A673 (cell line): ENCODE measurements around the gene PADI3. TPM values are rescaled to one million over a fixed set of nuclear protein-coding genes. Genes with fewer than 3 reads are reported as not detected.

Experiments used
- BruUV-seq: library from RNA; stranded (reverse); fragments of 400-500 nt; replicated peaks from 2 replicates; lab custom pipeline; 2021; lab: Mats Ljungman, UMichigan
- CTCF ChIA-PET: fragments of 300-600 bp; sonication (Branson Sonifier 250); formaldehyde crosslinking; loops from one replicate; lab custom pipeline; 2022; ENCODE audit warnings: antibody characterized with exemption; lab: Charles Lee
- POLR2A ChIA-PET: fragments of 300-600 bp; sonication (Branson Sonifier 250); formaldehyde crosslinking; loops from one replicate; lab custom pipeline; 2022; ENCODE audit warnings: antibody characterized with exemption; ENCODE audit not compliant: low non-redundant PET; lab: Charles Lee
- DNase-seq: peaks from one replicate; pipeline ENCODE4 v3.0.0-alpha.2; 2015; ENCODE audit warnings: low spot score
- H3K27ac ChIP-seq: fragments of 200-600 bp; sonication (generic); 2 replicates; pipeline ENCODE4 v1.5.1; 2016; ENCODE audit warnings: mixed run types, low read depth, mild to moderate bottlenecking, mixed read lengths, antibody characterized with exemption, low read length; ENCODE audit not compliant: poor library complexity, severe bottlenecking
- H3K27me3 ChIP-seq: fragments of 200-600 bp; sonication (generic); replicated peaks from 2 replicates; pipeline ENCODE4 v1.6.1; 2017; ENCODE audit warnings: mixed run types, low read depth, mild to moderate bottlenecking, mixed read lengths, antibody characterized with exemption, low read length; ENCODE audit not compliant: insufficient read depth, poor library complexity
- H3K36me3 ChIP-seq: fragments of 200-600 bp; sonication (generic); 2 replicates; pipeline ENCODE4 v1.6.1; 2016; ENCODE audit warnings: mixed run types, mild to moderate bottlenecking, mixed read lengths, antibody characterized with exemption, low read length; ENCODE audit not compliant: insufficient read depth, poor library complexity, severe bottlenecking
- H3K4me1 ChIP-seq: fragments of 200-600 bp; sonication (generic); 2 replicates; pipeline ENCODE4 v1.6.1; 2017; ENCODE audit warnings: mixed run types, mild to moderate bottlenecking, mixed read lengths, antibody characterized with exemption, low read length; ENCODE audit not compliant: insufficient read depth, poor library complexity, severe bottlenecking
- H3K4me3 ChIP-seq: fragments of 200-600 bp; sonication (generic); 2 replicates; pipeline ENCODE4 v1.5.1; 2016; ENCODE audit warnings: low read depth, mixed run types, mild to moderate bottlenecking, mixed read lengths, low read length; ENCODE audit not compliant: poor library complexity, severe bottlenecking
- H3K9me3 ChIP-seq: fragments of 200-600 bp; sonication (generic); 2 replicates; pipeline ENCODE4 v1.6.1; 2016; ENCODE audit warnings: mixed run types, low read depth, mild to moderate bottlenecking, mixed read lengths, antibody characterized with exemption, low read length; ENCODE audit not compliant: poor library complexity, severe bottlenecking
- CTCF ChIP-seq: fragments of 300-800, 200-600 bp; sonication (generic); conservative IDR thresholded peaks from 2 replicates; pipeline ENCODE4 v1.5.1; 2017; ENCODE audit warnings: low read depth, mild to moderate bottlenecking, antibody characterized with exemption, low read length, moderate library complexity, mixed read lengths
- EZH2 ChIP-seq: fragments of 200-600 bp; sonication (generic); IDR thresholded peaks from 2 replicates; pipeline ENCODE4 v1.6.1; 2017; ENCODE audit warnings: borderline replicate concordance, low read depth, mild to moderate bottlenecking, mixed read lengths, antibody characterized with exemption, low read length; ENCODE audit not compliant: poor library complexity, severe bottlenecking
- intact Hi-C: fragments of 100-400 bp; cut with micrococcal nuclease; formaldehyde crosslinking; loops from one replicate; pipeline ENCODE4 v1.10.0; 2022; ENCODE audit not compliant: unreplicated experiment
- total RNA-seq: library from RNA; stranded (reverse); gene quantifications from 2 replicates; pipeline ENCODE4 v1.2.3, GENCODE V29; 2021

PADI3 gene
- total RNA-seq, 1 experiment from 2014 or later, result 0.26 TPM

DNA sequence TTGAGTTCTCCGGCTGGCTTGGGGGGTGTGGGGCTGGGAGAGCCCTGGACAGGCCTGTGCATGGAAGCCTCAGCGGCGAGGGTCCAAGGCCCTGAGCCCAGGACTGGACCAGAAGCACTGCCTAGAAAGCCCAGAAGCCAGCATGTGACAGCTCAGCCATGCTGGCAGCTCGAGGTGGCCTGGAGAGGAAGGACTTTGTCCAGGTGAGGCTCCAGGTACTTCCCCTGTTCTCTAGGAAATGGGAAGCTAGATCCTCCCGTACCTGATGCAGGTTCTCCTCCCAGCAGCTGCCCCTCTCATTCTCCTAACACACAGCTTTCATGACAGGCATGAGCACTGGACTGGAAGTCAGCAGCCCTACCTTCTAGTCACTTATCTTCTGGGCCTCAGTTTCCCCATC is 6.4 kb downstream of the PADI3 start:
- Histone ChIP-seq H3K9me3 (no peaks in the 10 kb centered on the region), H3K36me3 (no peaks in the 10 kb centered on the region), H3K4me1 (no peaks in the 10 kb centered on the region), H3K27ac (no peak overlapping the region), H3K27me3 (no peaks in the 10 kb centered on the region), H3K4me3 (no peak overlapping the region)
- no peak for DNase-seq
- BruUV-seq, result no TSS peak
- POLR2A ChIA-PET, result no interaction called here
- no peak for TF ChIP-seq EZH2
- no peak for TF ChIP-seq CTCF
- intact Hi-C loops, result no loop called here
- CTCF ChIA-PET, result no interaction called here

DNA sequence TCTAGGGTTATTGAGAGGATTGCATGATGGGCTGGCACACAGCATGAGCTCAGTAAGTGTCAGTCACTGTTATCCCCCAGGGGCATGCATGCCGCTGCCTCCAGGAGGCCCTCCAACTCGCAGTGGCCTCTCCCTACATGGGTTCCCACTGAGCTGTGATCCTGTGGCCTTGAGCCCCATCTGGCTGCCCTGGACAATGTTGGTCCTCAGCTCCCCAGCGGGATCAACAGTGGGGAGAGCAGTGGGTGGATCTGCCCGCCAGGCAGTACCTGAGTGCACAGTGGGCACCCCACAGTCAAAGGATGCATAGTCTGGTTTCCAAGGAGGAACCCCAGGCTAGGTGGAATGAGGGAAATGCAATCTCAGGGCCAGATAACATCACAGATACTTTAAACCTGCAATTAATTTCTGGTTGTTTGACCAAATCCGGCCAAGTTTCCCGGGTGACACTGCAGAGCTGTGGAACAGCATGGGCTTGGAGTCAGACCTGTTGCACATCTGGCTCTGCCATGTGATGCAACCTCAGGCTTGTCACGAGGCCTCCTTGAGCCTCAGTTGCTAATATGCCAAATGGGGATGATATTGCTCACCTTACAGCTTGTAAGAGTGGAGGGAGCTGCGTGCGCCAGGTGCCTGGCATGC is 9.3 kb downstream of the PADI3 start:
- ChIA-PET POLR2A (no interaction called here), CTCF (no interaction called here)
- Histone ChIP-seq H3K27ac (no peak overlapping the region), H3K4me3 (no peak overlapping the region), H3K27me3 (no peaks in the 10 kb centered on the region), H3K4me1 (no peaks in the 10 kb centered on the region), H3K36me3 (no peaks in the 10 kb centered on the region), H3K9me3 (no peaks in the 10 kb centered on the region)
- BruUV-seq, result no TSS peak
- TF ChIP-seq EZH2, result no peak
- no peak for TF ChIP-seq CTCF
- no peak for DNase-seq
- intact Hi-C loops, result no loop called here

DNA sequence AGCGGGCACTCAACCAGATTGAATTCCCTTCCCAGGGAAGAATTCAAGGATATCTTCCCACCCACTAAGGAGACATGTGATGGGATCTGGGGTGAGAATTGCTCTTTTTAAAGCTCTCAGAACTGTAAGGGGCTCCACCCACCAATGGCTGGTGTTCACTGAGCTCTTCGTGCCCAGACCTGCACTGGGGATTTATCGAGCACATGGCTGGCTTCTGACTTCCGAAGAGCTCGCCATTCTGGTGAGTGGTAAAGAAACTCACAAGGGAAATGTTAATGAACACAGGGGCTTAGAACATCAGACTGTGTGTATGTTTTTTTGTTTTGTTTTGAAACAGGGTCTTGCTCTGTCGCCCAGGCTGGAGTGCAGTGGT is 9.8 kb downstream of the PADI3 start:
- Histone ChIP-seq H3K4me3 (no peak overlapping the region), H3K36me3 (no peaks in the 10 kb centered on the region), H3K9me3 (no peaks in the 10 kb centered on the region), H3K27me3 (no peaks in the 10 kb centered on the region), H3K4me1 (no peaks in the 10 kb centered on the region), H3K27ac (no peak overlapping the region)
- ChIA-PET POLR2A (no interaction called here), CTCF (no interaction called here)
- DNase-seq, result no peak
- no TSS peak for BruUV-seq
- TF ChIP-seq EZH2, result no peak
- TF ChIP-seq CTCF, result no peak
- intact Hi-C loops, result no loop called here
